GM18508 (cell line): Measurements from ENCODE around the gene ARHGEF4.

Experiments
- ATAC-seq: cut with Tn5 transposase; IDR thresholded peaks from one replicate; pipeline ENCODE4 v1.9.1; 2021; ENCODE audit warnings: moderate number of reproducible peaks; ENCODE audit not compliant: insufficient read depth, unreplicated experiment

ARHGEF4 gene

DNA sequence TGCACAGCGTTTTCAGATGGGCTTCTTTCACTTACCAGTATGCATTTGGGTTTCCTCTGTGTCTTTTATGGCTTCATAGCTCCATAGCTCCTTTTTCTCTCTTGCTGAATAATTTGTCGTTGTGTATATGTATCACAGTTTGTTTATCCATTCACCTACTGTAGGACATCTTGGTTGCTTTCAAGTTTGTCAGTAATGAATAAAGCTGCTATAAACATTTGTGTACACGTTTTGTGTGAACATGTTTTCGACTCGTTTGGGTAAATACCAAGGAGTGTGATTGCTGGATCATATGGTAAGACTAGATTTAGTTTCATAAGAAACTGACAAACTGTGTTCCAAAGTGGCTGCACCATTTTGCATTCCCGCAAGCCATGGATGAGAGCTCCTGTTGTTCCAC, 161.8 kb downstream of the ARHGEF4 start:
- ATAC-seq = no peak

DNA sequence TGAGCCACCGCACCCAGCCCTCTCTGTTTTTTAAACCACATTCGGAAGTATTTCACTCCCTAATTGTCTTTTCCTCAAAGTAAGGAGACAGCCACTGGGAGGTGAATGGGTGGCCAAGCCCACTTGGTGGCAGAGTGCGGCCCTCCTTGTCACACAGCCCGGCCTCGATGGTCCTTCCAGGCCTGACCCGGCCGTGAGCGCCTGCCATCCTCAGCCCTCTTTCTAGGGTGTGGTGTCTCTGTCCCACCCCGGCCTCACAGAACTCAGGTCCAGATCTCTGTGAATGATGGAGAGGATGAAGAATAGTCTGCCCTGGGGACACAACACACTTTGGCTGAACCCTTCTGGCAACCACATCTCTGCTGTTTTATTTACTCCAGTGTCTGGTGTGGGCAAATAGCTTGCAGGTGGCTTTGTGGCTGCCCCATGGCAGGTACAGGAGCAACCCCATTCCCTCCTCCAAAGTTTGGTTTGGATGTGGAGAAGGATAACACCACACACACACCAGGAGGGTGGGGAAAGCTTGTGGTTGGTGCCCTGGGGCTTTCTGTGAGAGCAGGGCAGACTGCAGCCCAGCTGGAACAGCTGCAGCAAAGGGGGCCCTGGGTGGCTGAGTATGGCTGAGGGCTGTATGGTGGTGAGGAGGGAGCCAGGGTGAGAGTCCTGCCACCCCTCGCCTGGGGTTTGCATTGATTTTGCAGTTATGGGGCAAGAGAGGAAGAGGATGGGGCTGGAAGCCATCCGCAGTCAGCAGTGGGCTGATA, 167.9 kb downstream of the ARHGEF4 start:
- ATAC-seq = no peak

DNA sequence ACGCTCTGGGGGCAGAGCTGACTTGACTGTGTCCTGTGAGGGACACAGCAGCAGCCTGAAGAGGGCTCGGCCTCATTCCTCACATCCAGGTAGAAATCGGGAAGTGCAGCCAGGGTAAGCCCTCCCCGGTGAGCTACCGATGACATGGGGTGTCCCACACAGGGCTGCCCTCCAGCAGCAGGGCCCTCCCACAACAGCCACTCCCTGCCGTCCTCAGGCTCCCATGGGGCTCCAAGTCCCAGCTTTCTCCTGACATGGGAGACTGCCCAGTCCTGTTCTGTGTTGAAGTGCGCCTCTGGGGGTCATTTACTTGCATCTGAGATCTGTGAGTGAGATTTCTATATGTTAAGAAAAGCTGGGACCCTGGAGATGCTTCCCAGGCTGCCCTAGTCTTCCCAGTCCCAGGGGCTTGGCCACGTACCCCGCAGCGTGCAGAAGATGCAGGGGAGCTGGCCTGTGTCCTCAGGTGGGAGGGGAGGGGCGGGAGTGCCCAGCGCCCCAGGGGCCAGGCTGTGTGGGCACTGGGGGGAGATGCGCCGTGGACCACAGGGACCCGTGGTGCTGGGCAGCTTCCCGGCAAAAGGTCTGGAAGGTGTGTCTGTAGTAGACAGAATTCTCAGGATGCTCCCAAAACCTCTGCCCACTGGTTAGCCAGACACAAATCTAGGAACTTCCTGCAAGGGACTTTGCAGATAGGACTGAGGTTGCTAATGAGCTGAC, 168.7 kb downstream of the ARHGEF4 start:
- no peak for ATAC-seq

DNA sequence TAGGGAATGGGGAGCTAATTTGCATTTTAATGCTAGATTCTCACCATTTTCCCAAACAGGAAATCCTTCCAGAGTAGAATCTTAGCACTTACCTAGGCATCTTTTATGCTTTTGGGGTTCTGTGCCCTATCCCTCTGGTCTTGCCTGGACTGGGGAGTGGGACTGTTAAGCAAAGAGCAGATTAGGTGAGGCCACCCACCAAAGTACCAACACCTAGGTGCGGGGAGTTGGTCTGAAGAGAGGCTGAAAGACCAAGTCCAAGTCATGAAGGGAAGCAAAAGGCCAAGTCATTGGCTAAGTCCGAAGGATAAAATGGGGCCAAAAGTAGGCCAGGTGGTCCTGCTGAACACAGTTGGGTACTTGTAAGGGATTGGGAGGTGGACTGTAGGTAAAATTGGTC, 169.8 kb downstream of the ARHGEF4 start:
- no peak for ATAC-seq

DNA sequence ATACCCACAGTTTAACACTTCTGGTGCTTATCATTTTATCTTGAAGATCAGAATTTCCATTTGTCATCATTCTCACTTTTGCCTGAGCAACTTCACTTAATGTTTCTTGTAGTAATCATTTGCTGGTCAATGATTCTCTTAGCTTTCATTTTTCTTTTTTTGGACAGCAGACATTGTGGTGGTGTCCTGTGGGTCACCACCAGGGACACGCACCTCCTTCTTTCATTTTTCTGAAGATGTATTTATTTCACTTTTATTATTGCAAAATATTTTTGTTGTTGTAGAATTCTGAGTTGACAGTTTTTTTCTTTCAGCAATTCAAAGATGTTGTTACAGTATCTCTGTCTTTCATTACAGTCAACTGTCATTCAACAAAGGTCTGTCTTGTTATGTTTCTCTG, 172.3 kb downstream of the ARHGEF4 start:
- no peak for ATAC-seq

DNA sequence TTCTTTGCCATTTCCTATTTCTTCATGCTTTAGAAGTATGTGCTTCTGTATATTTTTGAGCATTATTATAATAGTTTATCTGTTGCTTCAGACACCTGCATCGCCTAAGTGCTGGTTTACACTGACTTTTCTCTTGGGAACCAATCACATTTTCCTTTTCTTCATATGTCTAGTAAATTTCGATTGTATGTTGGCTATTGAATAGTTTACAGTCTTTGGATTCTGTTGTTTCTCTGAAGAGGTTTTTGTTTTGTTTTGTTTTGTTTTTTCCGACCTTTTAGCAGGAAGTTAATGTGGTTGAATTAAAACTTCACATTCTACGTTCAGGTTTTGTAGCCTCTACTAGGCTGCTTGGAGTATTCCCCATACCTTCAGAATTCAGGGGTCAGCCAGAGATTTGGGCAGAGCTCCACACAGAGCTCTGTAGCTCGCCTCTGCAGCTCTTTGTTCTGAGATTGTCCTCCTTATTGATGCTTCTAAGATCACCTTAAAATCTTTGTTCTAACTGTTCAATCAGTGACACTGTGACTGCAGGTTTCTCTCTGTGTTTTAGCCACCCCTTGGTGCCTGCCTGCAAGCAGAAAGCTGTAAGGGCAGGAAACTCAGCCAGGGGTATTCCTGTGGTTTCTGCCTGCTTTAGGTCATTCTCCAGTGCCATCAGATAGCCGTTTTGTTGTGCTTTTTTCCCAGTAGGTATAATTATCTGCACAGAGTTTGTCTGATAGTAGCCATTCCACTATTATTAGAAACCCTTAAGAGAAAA, 173.2 kb downstream of the ARHGEF4 start:
- no peak for ATAC-seq

DNA sequence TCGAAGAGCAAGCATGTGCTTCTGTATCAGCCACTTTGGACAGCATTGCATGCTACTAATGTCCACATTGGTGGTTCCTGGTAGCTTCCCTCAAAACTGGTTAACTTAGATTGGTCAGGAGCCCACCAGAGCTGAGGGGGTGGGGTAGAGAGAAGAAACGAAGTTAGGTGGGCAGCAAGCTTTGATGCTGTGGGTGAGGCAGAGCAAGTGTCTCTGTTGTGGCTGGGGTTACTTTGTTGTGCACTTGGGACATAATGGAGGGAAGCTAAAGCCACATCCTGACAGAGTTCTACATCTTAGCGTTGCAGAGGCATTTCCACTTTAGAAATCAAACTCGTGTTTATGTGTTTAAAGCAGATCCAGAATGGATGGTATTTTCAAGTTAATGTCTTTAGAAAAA, 173.9 kb downstream of the ARHGEF4 start:
- no peak for ATAC-seq

DNA sequence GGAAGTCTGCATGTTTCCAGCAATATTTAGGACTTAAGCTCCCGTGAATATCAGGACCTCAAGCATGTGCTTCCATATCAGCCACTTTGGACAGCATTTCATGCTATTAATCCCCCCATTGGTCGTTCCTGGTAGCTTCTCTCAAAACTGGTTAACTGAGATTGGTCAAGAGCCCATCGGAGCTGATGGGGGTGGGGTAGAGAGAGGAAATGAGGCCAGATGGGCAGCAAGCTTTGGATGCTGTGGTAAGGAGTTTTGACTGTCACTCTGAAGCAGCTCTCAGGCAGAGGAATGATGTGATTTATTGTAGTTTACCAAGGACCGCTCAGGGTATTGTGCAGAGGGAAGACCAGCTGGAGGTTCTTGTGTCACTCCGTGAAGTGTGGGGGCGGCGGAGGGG, 174.8 kb downstream of the ARHGEF4 start:
- no peak for ATAC-seq

DNA sequence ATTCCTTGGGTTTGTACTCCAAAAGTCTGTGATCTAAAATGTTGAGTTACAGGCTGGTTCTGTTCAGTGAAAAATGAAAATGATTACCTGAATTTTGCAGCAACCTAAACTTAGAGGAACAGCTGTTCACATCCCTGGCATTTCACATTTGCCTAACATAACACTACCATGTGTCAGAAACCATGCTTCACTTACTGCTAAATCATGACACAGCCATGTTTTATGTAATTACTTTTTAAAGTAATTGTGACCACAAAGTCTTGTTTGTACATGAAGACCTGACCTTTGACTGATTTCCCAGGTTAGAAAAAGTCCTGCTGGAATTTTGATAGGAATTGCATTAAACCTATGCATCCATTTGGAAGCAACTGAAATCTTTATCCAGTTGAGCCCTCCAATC, 177.4 kb downstream of the ARHGEF4 start:
- ATAC-seq = no peak

DNA sequence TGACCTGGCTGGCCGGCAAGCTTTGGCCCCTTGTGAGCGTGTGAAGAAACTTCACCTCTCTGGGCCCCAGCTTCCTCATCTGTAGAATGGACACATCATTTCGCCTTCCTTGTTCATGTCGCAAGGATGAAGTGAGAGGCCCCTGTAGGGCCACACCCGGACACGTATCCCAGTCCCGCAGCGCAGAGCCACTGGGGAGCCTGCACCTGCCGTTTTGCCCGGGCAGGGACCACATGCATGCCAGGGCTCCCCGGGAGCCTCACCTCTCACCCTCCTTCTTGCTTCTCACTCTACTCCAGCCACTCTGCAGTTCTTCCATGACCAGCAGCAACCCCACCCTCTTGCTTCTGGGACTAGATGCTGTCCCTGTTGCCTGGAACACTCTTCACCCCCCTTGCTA, 179.1 kb downstream of the ARHGEF4 start:
- ATAC-seq = no peak

DNA sequence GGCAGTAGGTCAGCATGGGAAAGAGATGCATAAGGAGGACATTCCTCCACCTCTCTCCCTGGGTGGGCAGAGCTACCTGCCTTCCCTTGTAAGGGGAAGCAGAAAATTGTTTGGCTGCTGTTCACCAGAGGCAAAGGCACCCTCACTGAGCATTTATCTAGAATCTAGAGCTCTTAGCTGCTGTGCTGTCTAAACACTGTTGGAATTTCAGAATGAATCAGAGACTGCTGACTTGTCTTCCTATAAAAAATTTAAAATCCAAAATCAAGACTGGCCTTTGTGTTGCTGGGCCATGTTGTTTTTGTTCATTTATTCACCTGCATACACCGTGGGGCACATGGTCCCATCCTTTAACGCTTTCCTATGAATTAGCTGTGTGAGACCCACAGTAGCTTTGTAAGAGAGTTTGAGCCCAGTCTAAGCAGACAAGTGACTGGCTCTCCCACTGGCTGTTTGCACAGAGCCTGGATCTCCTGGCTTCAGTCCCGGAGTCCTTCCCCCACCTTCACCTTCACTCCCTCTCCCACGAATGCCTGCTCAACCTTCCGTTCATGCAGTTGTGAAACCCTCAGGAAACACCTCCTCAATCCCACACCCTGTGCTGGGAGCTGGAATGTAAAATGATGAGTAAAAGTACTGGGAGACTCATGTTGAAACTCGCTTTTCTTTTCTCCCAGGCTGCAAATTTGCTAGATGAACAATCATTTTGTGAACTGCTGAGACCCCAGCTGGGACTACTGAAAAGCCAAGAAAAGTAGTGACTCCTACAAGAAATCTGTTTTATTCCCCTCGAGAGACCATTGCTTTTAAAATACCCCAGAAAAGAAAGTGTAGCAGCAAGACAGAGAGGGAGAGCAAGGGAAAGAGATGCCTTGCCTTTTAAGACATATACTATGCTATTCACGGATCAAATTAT, 180.4 kb downstream of the ARHGEF4 start:
- ATAC-seq = no peak

DNA sequence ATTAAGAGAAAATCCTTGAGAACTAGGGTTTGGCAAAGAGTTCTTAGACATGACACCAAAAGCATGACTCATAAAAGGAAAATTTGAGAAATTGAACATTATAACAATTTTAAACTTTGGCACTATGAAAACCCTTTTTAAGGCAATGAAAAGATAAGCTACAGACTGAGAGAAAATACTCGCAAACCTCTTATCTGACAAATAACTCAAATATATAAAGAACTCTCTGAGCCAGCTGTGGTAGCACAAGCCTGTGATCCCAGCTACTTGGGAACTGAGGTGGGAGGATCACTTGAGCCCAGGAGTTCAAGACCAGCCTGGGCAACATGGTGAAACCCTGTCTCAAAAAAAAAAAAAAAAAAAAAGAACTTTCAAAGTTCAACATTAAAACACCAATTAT, 186.0 kb downstream of the ARHGEF4 start:
- no peak for ATAC-seq

DNA sequence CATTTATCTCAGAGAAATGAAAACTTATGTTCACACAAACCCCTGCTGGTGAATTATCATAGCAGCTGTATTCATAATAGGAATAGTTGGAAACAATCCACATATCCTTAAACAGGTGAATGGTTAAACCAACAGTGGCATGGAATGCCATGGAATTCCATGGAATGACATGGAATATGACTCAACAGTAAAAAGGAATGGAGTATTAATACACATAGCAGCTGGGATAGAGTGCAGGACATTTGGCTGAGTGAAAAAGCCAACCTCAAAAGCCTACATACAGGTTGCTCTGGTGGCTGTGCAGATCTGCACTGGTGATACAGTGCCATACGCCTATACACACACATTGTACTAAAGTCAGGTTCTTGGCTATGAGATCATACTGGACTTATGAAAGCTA, 187.0 kb downstream of the ARHGEF4 start:
- ATAC-seq = no peak

DNA sequence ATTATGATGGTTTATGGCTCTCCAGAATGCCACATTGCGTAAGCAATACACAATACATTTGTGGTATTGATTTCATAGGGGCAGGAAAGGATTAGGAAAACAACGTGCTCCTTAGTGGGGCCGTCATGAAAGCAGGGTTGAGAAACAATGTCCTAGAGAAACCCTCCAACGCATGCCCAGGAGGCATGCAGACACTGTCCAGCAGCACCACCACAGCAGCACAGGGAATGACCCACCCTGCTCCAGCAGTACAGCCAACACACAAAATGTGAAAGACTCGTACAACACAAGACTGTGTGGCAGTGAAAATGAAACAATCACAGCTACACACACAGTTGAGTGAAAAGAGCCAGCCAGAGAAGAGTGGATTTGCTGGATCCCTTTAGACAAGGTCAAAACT, 190.2 kb downstream of the ARHGEF4 start:
- ATAC-seq = no peak

DNA sequence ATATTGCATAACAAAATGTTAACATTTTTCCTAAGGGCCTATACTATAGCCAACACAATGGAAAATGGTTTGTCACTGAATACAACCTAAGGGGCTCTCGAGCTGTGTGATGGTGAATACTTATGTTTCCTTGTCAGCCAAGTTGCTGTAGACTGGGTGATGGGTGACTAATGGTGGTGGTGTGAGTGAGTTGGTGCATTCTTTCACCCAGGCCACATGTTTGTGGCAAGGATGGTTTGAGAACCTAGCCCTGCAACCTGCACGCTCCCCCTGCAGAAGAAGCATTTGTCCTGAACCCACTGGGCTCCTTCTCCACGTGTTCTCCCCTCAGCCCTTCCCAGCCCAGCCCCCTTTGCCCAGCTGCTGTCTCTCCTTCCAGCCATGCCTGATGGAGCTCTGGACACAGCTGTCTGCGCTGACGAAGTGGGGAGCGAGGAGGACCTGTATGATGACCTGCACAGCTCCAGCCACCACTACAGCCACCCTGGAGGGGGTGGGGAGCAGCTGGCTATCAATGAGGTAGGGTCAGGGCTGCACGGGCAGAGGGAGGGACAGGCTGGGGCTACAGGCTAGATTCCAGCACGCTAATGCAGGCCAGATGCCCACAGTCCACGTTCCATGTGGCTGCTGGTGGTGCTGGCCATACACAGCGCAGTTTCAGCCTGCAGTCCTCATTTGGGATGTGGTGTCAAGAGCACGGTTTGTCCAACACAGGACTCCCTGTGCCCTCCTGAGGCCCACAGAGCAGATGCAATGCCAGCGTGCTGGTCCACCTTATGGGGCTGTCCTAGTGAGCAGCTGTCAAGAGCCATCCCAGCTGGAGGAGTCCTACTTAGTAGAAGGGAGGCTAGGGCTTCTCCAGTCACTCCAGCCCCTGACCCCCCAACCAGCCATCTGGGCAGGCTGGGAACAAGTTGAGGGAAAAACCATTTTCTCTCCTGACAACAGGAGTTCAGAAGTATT, 191.1 kb downstream of the ARHGEF4 start:
- ATAC-seq = no peak

DNA sequence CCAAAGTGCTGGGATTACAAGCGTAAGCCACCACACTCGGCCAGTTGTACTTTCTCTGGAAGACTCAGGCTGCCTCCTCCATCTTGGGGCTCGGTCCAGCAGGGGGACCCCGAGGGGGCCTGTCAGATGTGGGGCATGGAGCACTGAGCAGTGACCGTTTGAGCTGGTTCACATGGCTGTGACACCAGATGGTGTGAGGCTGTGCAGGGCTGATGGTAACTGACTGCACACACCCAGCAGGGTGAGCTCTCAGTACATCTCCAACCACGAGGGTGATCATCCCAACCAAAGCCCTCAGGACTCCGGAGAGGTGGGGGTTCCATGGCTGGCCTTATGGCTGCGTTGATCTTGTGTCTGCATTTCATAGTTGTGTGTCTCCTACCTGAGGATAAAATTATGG, 193.1 kb downstream of the ARHGEF4 start:
- ATAC-seq = no peak

DNA sequence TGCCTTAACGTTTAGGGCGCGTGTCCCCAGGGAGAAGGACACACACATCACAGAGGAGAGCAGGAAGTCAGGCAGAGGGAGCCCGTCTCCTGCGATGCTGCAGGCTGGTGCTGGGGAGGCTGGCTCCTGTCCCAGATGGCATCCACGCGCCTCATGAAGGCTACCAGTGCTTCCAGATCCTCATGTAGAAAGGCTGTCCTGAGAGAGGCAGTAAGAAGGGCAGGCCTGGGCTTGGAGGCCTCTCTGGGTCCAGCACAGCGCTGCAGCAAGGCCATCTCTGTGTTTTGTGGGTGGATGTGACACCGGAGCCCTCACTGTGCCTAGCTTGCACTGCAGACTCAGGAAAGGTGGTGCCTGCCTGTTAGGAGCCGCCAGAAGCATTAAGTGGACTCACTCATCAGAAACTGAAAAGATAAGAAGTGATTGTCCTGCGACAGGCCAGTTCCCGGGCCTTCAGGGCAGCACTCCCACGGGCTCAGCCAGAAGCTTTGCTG, 193.8 kb downstream of the ARHGEF4 start:
- ATAC-seq = no peak

DNA sequence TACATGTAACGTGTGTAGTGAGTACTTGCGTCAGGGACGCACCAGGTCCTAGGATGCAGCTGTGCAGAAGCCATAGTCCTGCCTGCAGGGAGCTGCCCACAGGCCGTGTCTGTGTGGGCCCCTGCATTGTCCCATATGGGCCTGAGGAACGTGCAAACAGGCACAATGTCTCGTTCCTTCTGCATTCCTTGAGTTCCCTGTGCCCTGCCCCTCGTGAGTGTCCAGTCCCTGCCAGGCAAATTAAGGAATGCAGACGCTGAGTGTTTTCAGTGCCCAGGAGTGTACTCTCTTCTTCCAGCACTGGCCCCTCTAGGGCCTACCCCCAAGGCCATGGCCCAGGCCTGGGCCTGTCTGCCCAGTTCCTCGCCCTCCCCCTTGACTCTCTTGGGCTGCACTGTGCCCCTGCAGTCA, 194.7 kb downstream of the ARHGEF4 start:
- ATAC-seq = no peak

DNA sequence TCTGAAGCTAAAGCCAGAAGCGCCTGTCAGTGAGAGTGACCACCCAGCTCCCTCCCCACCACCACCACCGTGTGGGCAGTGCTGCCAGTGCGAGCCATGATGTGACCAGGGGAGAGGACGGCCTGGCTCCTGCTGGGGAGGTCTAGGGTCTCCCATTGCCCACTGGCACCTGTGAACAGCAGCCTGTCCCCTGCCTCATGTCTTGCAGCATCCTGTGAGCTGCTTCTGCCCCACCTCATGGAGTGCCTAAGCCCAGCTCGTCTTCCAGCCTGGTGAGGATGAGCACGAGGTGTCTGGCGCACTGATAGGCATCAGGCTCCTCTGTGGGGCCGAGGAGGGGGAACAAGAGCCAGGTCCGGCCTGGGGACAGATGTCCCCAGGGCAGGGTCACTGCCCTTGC, 195.2 kb downstream of the ARHGEF4 start:
- ATAC-seq = no peak
